22Rv1 (cell line): ENCODE data around the gene ATF7IP2.

Experiments
- CTCF ChIP-seq: fragments of 450-650 bp; IDR thresholded peaks from 2 replicates; pipeline ENCODE4 v1.5.1; 2017; ENCODE audit warnings: mild to moderate bottlenecking
- ZFX ChIP-seq: fragments of 450-650 bp; IDR thresholded peaks from 2 replicates; pipeline ENCODE4 v1.6.1; 2017; ENCODE audit warnings: antibody characterized with exemption, borderline replicate concordance

GRCh38 chr16:10520869-10521578 lies 135.2 kb downstream of the ATF7IP2 start:
- TF ChIP-seq CTCF (no peak), ZFX (no peak)
